Astrocyte (in vitro differentiated cells and primary cell): Measurements from ENCODE around the gene RASGRP2. TPM values are rescaled to one million over a fixed set of nuclear protein-coding genes. Genes with fewer than 3 reads are reported as not detected.

ENCODE experiments used
- DNase-seq: peaks from one replicate; pipeline ENCODE4 v3.0.0-alpha.2; 2010; ENCODE audit warnings: low read depth
- FAIRE-seq: peaks from 2 replicates; lab custom pipeline; 2011; peaks lifted over from hg19 to GRCh38; lab: Jason Lieb, UNC
- H2AFZ ChIP-seq: 2 replicates; pipeline ENCODE4 v1.6.0; 2012; ENCODE audit warnings: low read depth, low read length, inconsistent platforms
- H3K27ac ChIP-seq: 2 replicates; pipeline ENCODE4 v1.5.1; 2011; ENCODE audit warnings: low read depth, low read length, inconsistent platforms
- H3K27me3 ChIP-seq: 2 replicates; pipeline ENCODE4 v1.6.0; 2011; ENCODE audit warnings: low read length, inconsistent platforms; ENCODE audit not compliant: insufficient read depth
- H3K36me3 ChIP-seq: 2 replicates; pipeline ENCODE4 v1.5.1; 2011; ENCODE audit warnings: low read length, inconsistent platforms; ENCODE audit not compliant: insufficient read depth
- H3K4me1 ChIP-seq: 2 replicates; pipeline ENCODE4 v1.5.1; 2011; ENCODE audit warnings: low read length, inconsistent platforms; ENCODE audit not compliant: insufficient read depth
- H3K4me2 ChIP-seq: 2 replicates; pipeline ENCODE4 v1.6.0; 2012; ENCODE audit warnings: low read length, inconsistent platforms
- H3K4me3 ChIP-seq: 2 replicates; pipeline ENCODE4 v1.5.1; 2011; ENCODE audit warnings: low read depth, mild to moderate bottlenecking, low read length, inconsistent platforms; ENCODE audit not compliant: insufficient read depth
- H3K79me2 ChIP-seq: 2 replicates; pipeline ENCODE4 v1.6.0; 2012; ENCODE audit warnings: mild to moderate bottlenecking, low read length, inconsistent platforms; ENCODE audit not compliant: insufficient read depth
- H3K9ac ChIP-seq: 2 replicates; pipeline ENCODE4 v1.6.0; 2012; ENCODE audit warnings: mild to moderate bottlenecking, low read length, inconsistent platforms
- H3K9me3 ChIP-seq: 2 replicates; pipeline ENCODE4 v1.5.1; 2012; ENCODE audit warnings: low read depth, mild to moderate bottlenecking, low read length, inconsistent platforms; ENCODE audit not compliant: insufficient read depth
- H4K20me1 ChIP-seq: 2 replicates; pipeline ENCODE4 v1.6.0; 2012; ENCODE audit warnings: low read length, inconsistent platforms; ENCODE audit not compliant: insufficient read depth
- H3K27ac Mint-ChIP-seq: one replicate; pipeline ENCODE4 v1.8.0; 2021; ENCODE audit warnings: mild to moderate bottlenecking, mixed read lengths; ENCODE audit not compliant: unreplicated experiment
- H3K27me3 Mint-ChIP-seq: one replicate; pipeline ENCODE4 v1.8.0; 2021; ENCODE audit warnings: low read depth, mixed read lengths; ENCODE audit not compliant: unreplicated experiment
- H3K36me3 Mint-ChIP-seq: one replicate; pipeline ENCODE4 v1.8.0; 2021; ENCODE audit warnings: low read depth, mixed read lengths; ENCODE audit not compliant: unreplicated experiment
- H3K4me1 Mint-ChIP-seq: one replicate; pipeline ENCODE4 v1.8.0; 2021; ENCODE audit warnings: low read depth, mixed read lengths; ENCODE audit not compliant: unreplicated experiment
- H3K4me3 Mint-ChIP-seq: one replicate; pipeline ENCODE4 v1.8.0; 2021; ENCODE audit warnings: mild to moderate bottlenecking, moderate library complexity, mixed read lengths; ENCODE audit not compliant: unreplicated experiment
- H3K9me3 Mint-ChIP-seq: one replicate; pipeline ENCODE4 v1.8.0; 2021; ENCODE audit warnings: mild to moderate bottlenecking, mixed read lengths; ENCODE audit not compliant: unreplicated experiment
- EZH2 ChIP-seq: IDR thresholded peaks from 2 replicates; pipeline ENCODE4 v1.6.1; 2012; ENCODE audit warnings: mild to moderate bottlenecking, low read length, inconsistent platforms; ENCODE audit not compliant: insufficient read depth
- total RNA-seq: library from RNA; stranded (reverse); gene quantifications from 2 replicates; pipeline ENCODE4 v1.2.1, GENCODE V29; 2021
- TF ChIP-seq, protein P1 (sequence below): IDR thresholded peaks from 2 replicates; pipeline ENCODE4 v1.5.1; 2011; ENCODE audit warnings: low read depth, mild to moderate bottlenecking, inconsistent platforms, low read length, moderate library complexity; ENCODE audit not compliant: insufficient read depth

Gene RASGRP2
- total RNA-seq, 1 donor from 2014 or later, result 3.9 TPM

DNA sequence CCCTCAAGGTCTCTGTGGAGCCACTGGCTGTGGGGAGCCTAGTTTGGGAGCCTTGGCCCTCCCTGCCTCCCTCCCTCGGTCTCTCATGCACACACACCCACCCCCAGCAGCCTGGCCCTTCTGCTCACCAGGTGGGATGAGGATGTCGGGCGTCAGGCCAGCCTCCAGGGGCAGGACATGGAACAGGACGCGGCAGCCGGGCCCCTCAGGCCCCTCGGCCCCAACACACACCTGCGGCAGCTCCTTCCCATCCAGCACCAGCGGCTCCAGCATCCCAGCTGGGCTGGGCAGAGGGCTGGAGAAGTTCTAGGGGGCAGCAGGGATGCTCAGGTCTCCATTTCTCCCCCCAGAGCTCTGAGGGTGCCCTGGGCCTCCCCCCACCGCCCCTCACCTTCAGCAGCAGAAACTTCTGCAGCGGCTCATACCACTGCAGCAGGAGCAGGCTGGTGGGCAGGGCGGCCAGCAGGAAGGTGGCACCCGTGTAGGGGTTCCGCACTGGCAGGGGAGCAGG lies 47.9 kb upstream of the RASGRP2 start:
- Histone ChIP-seq H3K27ac (no peak overlapping the region), H3K4me2 (no peak overlapping the region), H3K9me3 (no peaks in the 10 kb centered on the region), H3K79me2 (no peaks in the 10 kb centered on the region), H3K27me3 (no peaks in the 10 kb centered on the region), H3K9ac (no peak overlapping the region), H3K4me1 (no peaks in the 10 kb centered on the region), H4K20me1 (no peaks in the 10 kb centered on the region), H2AFZ (no peak overlapping the region), H3K36me3 (no peaks in the 10 kb centered on the region), H3K4me3 (no peak overlapping the region)
- Mint-ChIP-seq H3K9me3 (no peaks in the 10 kb centered on the region), H3K27ac (no peak overlapping the region), H3K4me3 (no peak overlapping the region), H3K4me1 (no peaks in the 10 kb centered on the region), H3K27me3 (no peaks in the 10 kb centered on the region), H3K36me3 (peaks cover 8% of the 10 kb centered on the region)
- FAIRE-seq (no peak), DNase-seq (no peak)
- TF ChIP-seq, protein P1, sequence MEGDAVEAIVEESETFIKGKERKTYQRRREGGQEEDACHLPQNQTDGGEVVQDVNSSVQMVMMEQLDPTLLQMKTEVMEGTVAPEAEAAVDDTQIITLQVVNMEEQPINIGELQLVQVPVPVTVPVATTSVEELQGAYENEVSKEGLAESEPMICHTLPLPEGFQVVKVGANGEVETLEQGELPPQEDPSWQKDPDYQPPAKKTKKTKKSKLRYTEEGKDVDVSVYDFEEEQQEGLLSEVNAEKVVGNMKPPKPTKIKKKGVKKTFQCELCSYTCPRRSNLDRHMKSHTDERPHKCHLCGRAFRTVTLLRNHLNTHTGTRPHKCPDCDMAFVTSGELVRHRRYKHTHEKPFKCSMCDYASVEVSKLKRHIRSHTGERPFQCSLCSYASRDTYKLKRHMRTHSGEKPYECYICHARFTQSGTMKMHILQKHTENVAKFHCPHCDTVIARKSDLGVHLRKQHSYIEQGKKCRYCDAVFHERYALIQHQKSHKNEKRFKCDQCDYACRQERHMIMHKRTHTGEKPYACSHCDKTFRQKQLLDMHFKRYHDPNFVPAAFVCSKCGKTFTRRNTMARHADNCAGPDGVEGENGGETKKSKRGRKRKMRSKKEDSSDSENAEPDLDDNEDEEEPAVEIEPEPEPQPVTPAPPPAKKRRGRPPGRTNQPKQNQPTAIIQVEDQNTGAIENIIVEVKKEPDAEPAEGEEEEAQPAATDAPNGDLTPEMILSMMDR, result no peak
- no peak for TF ChIP-seq EZH2

DNA sequence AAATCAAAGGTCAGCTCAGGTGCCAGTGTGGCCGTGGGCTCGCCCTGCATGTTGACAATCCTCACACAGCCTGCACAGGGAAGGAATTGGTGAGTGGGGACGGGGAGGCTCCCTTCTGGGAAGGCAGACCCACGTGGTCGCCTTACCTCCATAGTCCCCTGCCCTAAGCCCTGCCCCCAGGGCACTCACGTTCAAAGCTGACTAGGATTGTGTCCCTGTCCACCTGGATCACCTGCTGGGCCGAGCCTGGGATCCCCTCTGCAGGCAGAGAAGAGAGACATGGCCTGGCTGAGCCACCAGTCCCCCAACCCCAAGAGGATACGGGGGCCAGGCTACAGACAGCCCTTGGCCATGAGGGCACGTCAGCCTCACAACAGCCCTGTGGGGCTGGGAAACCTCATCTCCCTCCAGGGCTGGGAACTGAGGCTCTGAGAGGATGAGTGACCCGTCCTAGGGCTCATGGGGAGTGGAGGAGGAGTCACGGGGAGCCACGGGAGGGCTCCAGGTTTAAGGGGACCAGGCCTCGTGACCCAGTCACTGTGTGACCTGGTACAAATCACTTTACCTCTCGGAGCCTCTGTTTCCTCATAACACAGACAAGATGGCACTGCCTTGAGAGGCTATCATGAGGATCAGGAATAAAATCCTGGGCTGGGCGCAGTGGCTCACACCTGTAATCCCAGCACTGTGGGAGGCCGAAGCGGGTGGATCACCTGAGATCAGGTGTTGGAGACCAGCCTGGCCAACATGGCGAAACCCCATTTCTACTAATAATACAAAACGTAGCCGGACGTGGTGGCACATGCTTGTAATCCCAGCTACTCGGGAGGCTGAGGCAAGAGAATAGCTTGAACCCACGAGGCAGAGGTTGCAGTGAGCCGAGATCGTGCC lies 46.5 kb upstream of the RASGRP2 start:
- no peaks in the 10 kb centered on the region for H3K36me3 ChIP-seq
- DNase-seq (no peak), FAIRE-seq (no peak)
- H3K4me3 Mint-ChIP-seq, result no peak overlapping the region
- no peak overlapping the region for H2AFZ ChIP-seq
- H3K9ac ChIP-seq, result no peak overlapping the region
- no peaks in the 10 kb centered on the region for H3K9me3 ChIP-seq
- no peaks in the 10 kb centered on the region for H3K4me1 Mint-ChIP-seq
- H3K27ac ChIP-seq, result no peak overlapping the region
- H3K27ac Mint-ChIP-seq, result no peak overlapping the region
- H4K20me1 ChIP-seq, result no peaks in the 10 kb centered on the region
- no peaks in the 10 kb centered on the region for H3K27me3 ChIP-seq
- TF ChIP-seq, protein P1, result no peak
- no peak for TF ChIP-seq EZH2
- H3K4me3 ChIP-seq, result no peak overlapping the region
- no peaks in the 10 kb centered on the region for H3K4me1 ChIP-seq
- H3K36me3 Mint-ChIP-seq, result peaks cover 8% of the 10 kb centered on the region
- H3K9me3 Mint-ChIP-seq, result no peaks in the 10 kb centered on the region
- no peak overlapping the region for H3K4me2 ChIP-seq
- H3K79me2 ChIP-seq, result no peaks in the 10 kb centered on the region
- no peaks in the 10 kb centered on the region for H3K27me3 Mint-ChIP-seq
